Heart right ventricle (tissue), 16 donors: ENCODE measurements around the gene PCARE. TPM values are rescaled to one million over a fixed set of nuclear protein-coding genes. Genes with fewer than 3 reads are reported as not detected.

ENCODE experiments used
- ATAC-seq, 8 donors: fragments of 200-7000 bp; cut with Tn5 transposase; one replicate each; pipeline ENCODE4 v1.9.1; 2020; ENCODE audit warnings: mild to moderate bottlenecking in 8 of 8, moderate library complexity in 8 of 8, moderate number of reproducible peaks in 1 of 8
- DNase-seq, 2 donors: peaks; one replicate each; pipeline ENCODE4 v3.0.0-alpha.2; 2020
- H3K27ac ChIP-seq, 10 donors: fragments of 200-600 bp; sonication (generic) in 2 of 10; one replicate each; pipeline versions ENCODE4 v1.5.0 to v1.8.0; 2020 to 2022; ENCODE audit warnings: mild to moderate bottlenecking in 3 of 10
- H3K27me3 ChIP-seq, 7 donors: fragments of 200-600 bp; one replicate each; pipeline ENCODE4 v1.8.0; 2021 to 2022; ENCODE audit warnings: mild to moderate bottlenecking in 2 of 7
- H3K36me3 ChIP-seq, 9 donors: fragments of 200-600 bp; sonication (generic) in 1 of 9; one replicate each; pipeline versions ENCODE4 v1.5.0 to v1.8.0; 2020 to 2022; ENCODE audit warnings: mild to moderate bottlenecking in 2 of 9
- H3K4me1 ChIP-seq, 9 donors: fragments of 200-600 bp; sonication (generic) in 1 of 9; one replicate each; pipeline versions ENCODE4 v1.5.0 to v1.8.0; 2020 to 2022; ENCODE audit warnings: mild to moderate bottlenecking in 4 of 9
- H3K4me3 ChIP-seq, 10 donors: fragments of 200-600 bp; sonication (generic) in 2 of 10; one replicate each; pipeline versions ENCODE4 v1.5.0 to v1.8.0; 2020 to 2022; ENCODE audit warnings: mild to moderate bottlenecking in 7 of 10, moderate library complexity in 2 of 10
- H3K9me3 ChIP-seq, 11 donors: fragments of 200-600 bp in 10 of 11; sonication (generic) in 2 of 11; one replicate each; pipeline versions ENCODE4 v1.5.0 to v1.8.0; 2013 to 2022; ENCODE audit warnings: mild to moderate bottlenecking in 2 of 11, control low read depth in 1 of 11, moderate library complexity in 1 of 11
- CTCF ChIP-seq, 9 donors: fragments of 200-600 bp; sonication (generic) in 2 of 9; IDR thresholded peaks; one replicate each; pipeline versions ENCODE4 v1.5.0 to v1.8.0; 2021 to 2022; ENCODE audit warnings: antibody characterized with exemption in 9 of 9, mild to moderate bottlenecking in 5 of 9, moderate library complexity in 1 of 9
- WGBS, 2 donors: extraction: QIAGEN DNeasy Blood & Tissue Kit; methylation state at CpG; one replicate each; pipeline ENCODE4 v1.1.7; 2013; ENCODE audit warnings: inconsistent platforms in 1 of 2; 5-methylcytosine and 5-hydroxymethylcytosine counted together
- intact Hi-C, 10 donors: fragments of 100-400 bp; cut with DNase I; formaldehyde crosslinking; loops; one replicate each; pipeline versions ENCODE4 v1.11.1 to v1.14.2; 2022
- polyA plus RNA-seq, 2 donors: library from polyadenylated mRNA; stranded (reverse); fragments of 200-250 nt; gene quantifications; one replicate each; pipeline ENCODE4 v1.2.3, GENCODE V29; 2013
- total RNA-seq, 10 donors: library from RNA; stranded (reverse); fragmentation: NEBNext Ultra II Directional in 3 of 10; extraction: Animal tissue kit (Norgen Biotek cat#: 25700) in 3 of 10; gene quantifications; one replicate each; pipeline versions ENCODE4 v1.2.1 to v1.2.4, GENCODE V29; 2021 to 2023
- donor health status: Arrhythmogenic right ventricular cardiomyopathy.
- donor health status: ischemic (EF 13 %, LVEDD 7.1; RV severe dilation, severe dysfunction).
- donor health status: healthy with polysubstance abuse.
- donor health status: DM: no; HTN: yes; CAD: no.
- donor health status: DM: no; HTN: no; CAD: no.
- donor health status: ischemic (EF 25% LVEDD 6.9; RV normal size, moderate dysfunction).
- donor health status: ischemic (EF 25% LVEDD 5.7; RV mildly dilated, moderate dysfunction).
- donor health status: healthy.
- donor health status: DM: yes; HTN: yes; CAD: no.
- donor health status: Ischemic cardiomyopathy.
- donor health status: ischemic (EF 35%, LVEDD 5.7; RV mildly dilated, moderate dysfunction).
- donor health status: nonischemic (EF 11% LVEDD 7.7; RV severe dilation, severe dysfunction).
- donor health status: DM: yes; HTN: yes; CAD: no.
- donor health status: PGD.
- donor health status: ischemic (EF 29% LVEDD 5.4; RV normal size, mild dysfunction).
- donor health status: nonischemic (EF 23%, LVEDD 6.1; RV moderate dilation, normal function).

The PCARE gene
- total and polyA plus RNA-seq, 12 donors: 0.04 to 3.3 (median 1.1) TPM

- no peaks in the 10 kb centered on the region for H3K36me3 ChIP-seq
- H3K9me3 ChIP-seq: no peaks in the 10 kb centered on the region
- intact Hi-C loops: loop anchor here in 2 of 10 donors (5.0 to 10.0 kb wide), 3 partner anchors 37 to 100 kb away; no protein-coding TSS in a partner anchor
- DNase-seq (no peak), ATAC-seq (peak in 5 of 8 donors; percentile 6 to 39 (median 12))
- peak overlapping the region in 9 of 10 donors; percentile 75 to 93 (median 84) for H3K27ac ChIP-seq
- no peak for TF ChIP-seq CTCF (IDR thresholded peaks at IDR 0.05)
- peaks cover 0 to 52% (median 29%) of the 10 kb centered on the region in 9 donors for H3K4me1 ChIP-seq
- H3K27me3 ChIP-seq: peaks cover 0 to 8% (median 0%) of the 10 kb centered on the region in 7 donors
- peak overlapping the region in 6 of 10 donors; percentile 72 to 85 (median 76) for H3K4me3 ChIP-seq
- 76 to 80% methylated on average over 10 of the region's 10 CpGs for WGBS, 2 donors
These were observed 40.2 kb upstream of the PCARE start for GRCh38 chr2:29114586-29114945.

- H3K4me1 ChIP-seq: peaks cover 0 to 46% (median 24%) of the 10 kb centered on the region in 9 donors
- no peaks in the 10 kb centered on the region for H3K36me3 ChIP-seq
- H3K27ac ChIP-seq: peak overlapping the region in 5 of 10 donors; percentile 82 to 93 (median 84)
- no peak overlapping the region for H3K4me3 ChIP-seq
- H3K9me3 ChIP-seq: no peaks in the 10 kb centered on the region
- 16 to 24% methylated on average over 4 of the region's 4 CpGs for WGBS, 2 donors
- ATAC-seq: peak in 6 of 8 donors; percentile 26 to 51 (median 36)
- H3K27me3 ChIP-seq: peaks cover 0 to 8% (median 0%) of the 10 kb centered on the region in 7 donors
- peak; percentile 31 to 32 for DNase-seq
- intact Hi-C loops: loop anchor here in 2 of 10 donors (5.0 to 10.0 kb wide), 3 partner anchors 37 to 99 kb away; no protein-coding TSS in a partner anchor
- no peak for TF ChIP-seq CTCF (IDR thresholded peaks at IDR 0.05)
These were observed 39.6 kb upstream of the PCARE start for GRCh38 chr2:29113891-29114321.

- no peaks in the 10 kb centered on the region for H3K9me3 ChIP-seq
- no peaks in the 10 kb centered on the region for H3K36me3 ChIP-seq
- no peak overlapping the region for H3K4me3 ChIP-seq
- WGBS, 2 donors: 69 to 75% methylated on average over 5 of the region's 5 CpGs
- peaks cover 0 to 8% (median 0%) of the 10 kb centered on the region in 7 donors for H3K27me3 ChIP-seq
- no peak for TF ChIP-seq CTCF (IDR thresholded peaks at IDR 0.05)
- DNase-seq (no peak), ATAC-seq (no peak)
- H3K27ac ChIP-seq: peak overlapping the region in 1 of 10 donors; percentile 93
- intact Hi-C loops: loop anchor here in 2 of 10 donors (5.0 to 10.0 kb wide), 3 partner anchors 36 to 98 kb away; no protein-coding TSS in a partner anchor
- peaks cover 0 to 41% (median 24%) of the 10 kb centered on the region in 9 donors for H3K4me1 ChIP-seq
These were observed 38.8 kb upstream of the PCARE start for GRCh38 chr2:29113027-29113686.

GRCh38 chr2:29112379-29112778, 38.1 kb upstream of the PCARE start:
- H3K4me1 ChIP-seq: peaks cover 0 to 34% (median 18%) of the 10 kb centered on the region in 9 donors
- H3K36me3 ChIP-seq: no peaks in the 10 kb centered on the region
- intact Hi-C loops: loop anchor here in 2 of 10 donors (5.0 to 10.0 kb wide), 3 partner anchors 35 to 98 kb away; no protein-coding TSS in a partner anchor
- peaks cover 0 to 8% (median 0%) of the 10 kb centered on the region in 7 donors for H3K27me3 ChIP-seq
- ATAC-seq (no peak), DNase-seq (no peak)
- H3K9me3 ChIP-seq: no peaks in the 10 kb centered on the region
- no peak overlapping the region for H3K27ac ChIP-seq
- no peak for TF ChIP-seq CTCF (IDR thresholded peaks at IDR 0.05)
- no peak overlapping the region for H3K4me3 ChIP-seq
